Raji (cell line): Measurements from ENCODE around the gene FAM168A.

Experiments
- POLR2A ChIP-seq: IDR thresholded peaks from 2 replicates; pipeline ENCODE4 v1.6.1; 2011; ENCODE audit warnings: low read depth, low read length, control low read depth; ENCODE audit not compliant: insufficient read depth

Gene FAM168A

DNA sequence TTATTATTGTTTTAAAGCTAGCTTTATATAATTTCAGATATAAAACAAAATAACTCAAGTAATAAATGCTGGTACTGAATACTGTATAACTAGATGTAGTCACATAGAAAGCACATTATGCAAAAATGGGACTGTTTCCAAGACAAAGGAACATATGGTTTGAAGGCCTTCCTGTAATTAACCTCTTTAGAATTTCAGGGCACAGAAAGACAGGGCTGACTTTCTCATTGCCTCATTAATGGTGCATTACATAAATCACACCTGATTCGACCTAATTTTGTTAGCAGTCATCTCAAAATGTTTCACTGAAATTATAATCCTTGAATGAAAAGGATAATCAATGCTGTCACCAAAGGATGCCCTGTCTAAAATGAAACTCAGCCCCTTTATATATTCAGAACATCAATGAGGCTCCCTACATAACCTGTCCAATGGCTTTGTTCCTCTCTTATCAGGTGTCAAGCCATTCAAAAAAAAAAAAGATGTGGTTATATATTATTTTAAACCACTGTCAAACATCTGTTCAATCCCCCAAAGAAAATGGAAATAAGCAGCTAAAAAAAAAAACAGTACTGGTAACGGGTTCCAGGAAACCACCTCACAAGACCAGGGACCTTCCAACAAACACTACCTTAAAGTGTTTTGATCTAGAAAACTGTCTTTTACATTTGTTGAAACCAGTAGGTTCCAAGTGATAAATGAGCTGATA, 77.4 kb downstream of the FAM168A start:
- TF ChIP-seq POLR2A: no peak

GRCh38 chr11:73519266-73519665, 78.6 kb downstream of the FAM168A start:
- no peak for TF ChIP-seq POLR2A

- TF ChIP-seq POLR2A: no peak
These were observed 79.7 kb downstream of the FAM168A start for GRCh38 chr11:73518195-73518594.

GRCh38 chr11:73516080-73516479, 81.8 kb downstream of the FAM168A start:
- no peak for TF ChIP-seq POLR2A

DNA sequence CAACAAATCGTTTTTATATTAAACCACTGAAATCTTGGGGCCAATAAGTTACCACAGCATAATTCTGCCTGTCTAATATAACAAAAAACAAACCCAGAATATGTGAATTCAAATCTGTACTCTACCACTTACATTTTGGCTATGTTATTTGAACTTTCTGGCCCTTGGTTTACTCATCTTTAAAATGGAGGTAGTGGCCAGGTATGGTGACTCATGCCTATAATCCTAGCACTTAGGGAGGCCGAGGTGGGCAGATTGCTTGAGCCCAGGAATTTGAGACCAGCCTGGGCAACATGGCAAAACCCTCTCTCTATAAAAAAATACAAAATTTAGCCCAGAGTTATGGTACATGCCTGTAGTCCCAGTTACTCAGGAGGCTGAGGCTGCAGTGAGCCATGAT, 84.2 kb downstream of the FAM168A start:
- TF ChIP-seq POLR2A: no peak

GRCh38 chr11:73510877-73511276, 87.0 kb downstream of the FAM168A start:
- no peak for TF ChIP-seq POLR2A

GRCh38 chr11:73510106-73510505, 87.8 kb downstream of the FAM168A start:
- no peak for TF ChIP-seq POLR2A

DNA sequence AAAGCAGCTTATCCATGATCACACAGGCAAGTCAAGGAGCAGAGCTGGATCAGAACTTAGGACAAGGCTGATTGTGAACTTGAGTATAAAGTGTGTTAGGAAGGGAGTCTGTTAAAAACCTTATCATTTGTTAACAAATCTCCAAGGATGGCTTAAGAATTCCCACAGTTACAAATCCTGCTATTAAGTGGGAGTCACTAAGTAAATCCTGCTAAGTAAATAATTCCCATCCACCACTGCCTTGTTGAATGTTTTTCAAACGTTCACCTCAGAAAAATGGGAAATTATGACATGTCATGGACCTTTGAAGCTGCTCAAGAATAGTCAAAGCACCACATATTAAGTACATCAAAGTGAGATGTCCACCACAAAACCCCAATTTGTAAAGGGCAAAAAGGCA, 88.7 kb downstream of the FAM168A start:
- no peak for TF ChIP-seq POLR2A

DNA sequence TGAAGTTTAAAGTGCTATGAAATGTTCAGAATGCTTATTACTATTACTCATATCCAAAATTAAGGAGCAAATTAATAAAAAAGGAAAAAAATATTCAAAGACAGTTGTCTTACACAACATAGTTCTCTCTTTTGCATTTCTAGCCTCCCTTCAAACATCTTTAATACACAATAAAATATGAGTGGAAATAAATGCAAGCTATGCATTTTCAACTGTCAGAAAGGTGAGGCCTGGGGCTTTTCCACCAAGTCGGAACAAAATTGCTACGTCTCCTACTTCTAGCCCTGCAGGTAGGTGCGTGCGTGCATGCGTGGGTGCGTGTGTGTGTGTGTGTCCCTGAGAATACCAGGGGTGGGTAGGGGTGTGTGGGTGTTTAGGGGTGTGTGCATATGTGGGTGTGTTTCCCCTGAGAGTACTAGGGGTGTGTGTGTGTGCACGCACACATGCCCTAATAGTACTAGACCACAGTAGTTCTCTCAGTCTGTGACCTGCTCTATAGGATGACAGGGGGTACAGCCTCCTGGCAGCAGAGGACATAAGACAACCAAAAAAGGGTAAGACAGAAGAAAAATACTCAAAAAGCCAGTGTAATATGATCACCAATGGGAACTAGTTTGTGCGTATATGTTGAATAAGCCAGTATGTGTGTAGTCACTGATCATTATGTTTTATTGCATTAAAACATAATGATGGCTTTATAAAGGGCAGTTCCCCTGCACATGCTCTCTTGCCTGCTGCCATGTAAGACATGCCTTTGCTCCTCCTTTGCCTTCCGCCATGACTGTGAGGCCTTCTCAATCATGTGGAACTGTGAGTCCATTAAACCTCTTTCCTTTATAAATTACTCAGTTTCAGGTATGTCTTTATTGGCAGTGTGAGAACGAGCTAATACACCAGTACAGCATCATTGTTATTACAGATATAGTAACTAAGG, 89.4 kb downstream of the FAM168A start:
- TF ChIP-seq POLR2A: no peak

DNA sequence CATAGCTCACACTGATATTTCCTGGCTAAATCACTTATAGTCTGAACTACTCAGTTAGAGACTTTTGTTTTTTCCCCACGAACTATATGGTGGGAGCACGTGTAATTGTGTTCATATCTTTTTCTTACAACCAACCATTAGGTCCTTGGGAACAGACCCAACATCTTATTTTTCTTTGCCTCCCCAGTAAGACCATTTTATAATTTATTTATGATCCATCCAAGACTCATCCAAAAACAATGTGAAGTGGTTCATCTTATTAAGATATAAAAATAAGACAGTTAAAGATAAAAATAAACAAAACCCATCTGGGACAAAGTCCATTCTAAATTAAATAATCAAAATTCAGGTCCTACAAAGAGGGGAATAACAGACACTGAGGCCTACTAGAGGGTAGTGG, 90.8 kb downstream of the FAM168A start:
- TF ChIP-seq POLR2A: no peak

- TF ChIP-seq POLR2A: no peak
These were observed 91.9 kb downstream of the FAM168A start for GRCh38 chr11:73506038-73506437.

DNA sequence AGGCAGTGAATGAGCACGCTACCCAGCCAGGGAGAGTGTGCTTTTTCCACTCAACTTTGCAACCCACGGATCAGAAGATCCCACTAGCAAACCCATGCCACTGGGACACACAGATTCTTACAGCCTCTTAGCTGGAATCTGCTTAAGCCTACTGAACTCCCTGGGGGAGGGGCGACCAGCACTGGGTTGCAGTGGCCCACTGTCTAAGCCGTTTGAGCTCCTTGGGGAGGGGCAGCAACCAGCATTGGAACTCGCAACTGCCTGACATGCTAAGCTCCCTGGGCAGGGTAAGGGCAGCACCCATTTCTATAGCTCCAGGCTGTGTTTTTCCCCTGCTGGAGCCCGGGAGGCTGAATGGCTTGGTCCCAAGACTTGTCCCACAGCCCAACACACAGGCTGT, 99.6 kb downstream of the FAM168A start:
- no peak for TF ChIP-seq POLR2A

DNA sequence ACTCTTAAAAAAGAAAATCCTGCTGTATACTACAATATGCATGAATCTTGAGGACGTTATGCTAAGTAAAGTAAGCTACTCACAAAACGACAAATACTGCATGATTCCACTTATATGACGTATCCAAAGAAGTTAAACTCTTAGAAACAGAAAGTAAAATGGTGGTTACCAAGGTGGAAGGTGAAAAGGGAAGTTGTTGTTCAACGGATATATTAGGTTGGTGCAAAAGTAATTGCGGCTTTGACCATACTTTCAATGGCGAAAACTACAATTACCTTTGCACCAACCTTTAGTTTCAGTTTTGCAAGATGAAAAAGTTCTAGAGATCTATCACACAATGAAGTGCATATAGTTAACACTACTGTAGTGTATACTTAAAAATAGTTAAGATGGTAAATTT, 101.8 kb downstream of the FAM168A start:
- no peak for TF ChIP-seq POLR2A

- no peak for TF ChIP-seq POLR2A
These were observed 102.2 kb downstream of the FAM168A start for GRCh38 chr11:73495731-73496130.

- TF ChIP-seq POLR2A: no peak
These were observed 103.8 kb downstream of the FAM168A start for GRCh38 chr11:73493956-73494598.

GRCh38 chr11:73481626-73482025, 116.3 kb downstream of the FAM168A start:
- TF ChIP-seq POLR2A: no peak
